T-helper 2 cell treated with Interferon-gamma antibody and Interleukin-4, amounts not matched to agents 100 ng/mL and 5 ng/mL, for 36 hours (primary cell): ENCODE measurements around the gene KHDC3L. TPM values are rescaled to one million over a fixed set of nuclear protein-coding genes. Genes with fewer than 3 reads are reported as not detected.

ENCODE experiments used
- intact Hi-C: fragments of 100-400 bp; cut with micrococcal nuclease; formaldehyde crosslinking; loops from one replicate; pipeline ENCODE4 v1.15.1; 2023
- total RNA-seq: library from RNA; stranded (reverse); gene quantifications from 2 replicates; pipeline ENCODE4 v1.2.3, GENCODE V29; 2022

Gene KHDC3L
- not detected in 2 replicates for total RNA-seq

GRCh38 chr6:73362358-73362757 lies at the start of gene KHDC3L:
TSS of gene KHDC3L (plus strand) at chr6:73362658. CDS start at chr6:73362730, 72 bp downstream.
- intact Hi-C loops: no loop called here

GRCh38 chr6:73314577-73315492 lies 47.6 kb upstream of the KHDC3L start:
- intact Hi-C loops: loop anchor here (5.0 kb wide), 1 partner anchor 693 kb away; the partner anchor contains the start of gene KCNQ5

GRCh38 chr6:73323323-73323722 lies 39.1 kb upstream of the KHDC3L start:
- intact Hi-C loops: no loop called here

- intact Hi-C loops: loop anchor here (1.0 to 5.0 kb wide), 5 partner anchors 40 to 913 kb away; no protein-coding TSS in a partner anchor
These were observed 36.8 kb upstream of the KHDC3L start for GRCh38 chr6:73325656-73326055.

- intact Hi-C loops: loop anchor here (5.0 kb wide), 2 partner anchors 146 to 711 kb away; no protein-coding TSS in a partner anchor
These were observed 33.7 kb upstream of the KHDC3L start for GRCh38 chr6:73328790-73329189.

GRCh38 chr6:73329201-73329600 lies 33.3 kb upstream of the KHDC3L start:
- intact Hi-C loops: loop anchor here (5.0 kb wide), 2 partner anchors 147 to 712 kb away; no protein-coding TSS in a partner anchor

- intact Hi-C loops: no loop called here
These were observed 23.1 kb upstream of the KHDC3L start for GRCh38 chr6:73339340-73339739.

GRCh38 chr6:73340048-73340447 lies 22.4 kb upstream of the KHDC3L start:
- intact Hi-C loops: no loop called here

- intact Hi-C loops: no loop called here
These were observed 21.1 kb upstream of the KHDC3L start for GRCh38 chr6:73341335-73341734.

GRCh38 chr6:73342174-73342573 lies 20.3 kb upstream of the KHDC3L start:
- intact Hi-C loops: no loop called here

GRCh38 chr6:73343164-73343563 lies 19.3 kb upstream of the KHDC3L start:
- intact Hi-C loops: no loop called here

GRCh38 chr6:73348550-73349204 lies 13.8 kb upstream of the KHDC3L start:
- intact Hi-C loops: no loop called here

GRCh38 chr6:73349311-73349710 lies 13.1 kb upstream of the KHDC3L start:
- intact Hi-C loops: no loop called here

GRCh38 chr6:73353636-73354593 lies 8.5 kb upstream of the KHDC3L start, which contains the start of gene DPPA5:
TSS of gene DPPA5 (minus strand) at chr6:73354276. CDS start at chr6:73354225, 51 bp downstream.
- intact Hi-C loops: no loop called here

GRCh38 chr6:73362869-73363536 lies 545 bp downstream of the KHDC3L start:
- intact Hi-C loops: no loop called here

GRCh38 chr6:73363537-73363875 lies 1.0 kb downstream of the KHDC3L start:
- intact Hi-C loops: no loop called here

GRCh38 chr6:73364121-73364520 lies 1.7 kb downstream of the KHDC3L start:
- intact Hi-C loops: no loop called here

- intact Hi-C loops: no loop called here
These were observed 2.1 kb downstream of the KHDC3L start for GRCh38 chr6:73364549-73364948.

GRCh38 chr6:73367761-73368355 lies 5.4 kb downstream of the KHDC3L start:
- intact Hi-C loops: no loop called here

GRCh38 chr6:73368675-73369074 lies 6.2 kb downstream of the KHDC3L start:
- intact Hi-C loops: no loop called here
